Adrenal gland (tissue), 12 donors: Measurements from ENCODE around the gene SRRT. TPM values are rescaled to one million over a fixed set of nuclear protein-coding genes. Genes with fewer than 3 reads are reported as not detected.

Source experiments
- DNase-seq, 7 donors: peaks; one replicate each; pipeline ENCODE4 v3.0.0-alpha.2; 2019 to 2020
- H3K27ac ChIP-seq, 5 donors: fragments of 200-600 bp; sonication (generic) in 4 of 5; 1 replicate in 3 of 5; 2 replicates in 2 of 5; pipeline versions ENCODE4 v1.5.1 to v1.8.0; 2016 to 2020; ENCODE audit warnings: mild to moderate bottlenecking in 1 of 5
- H3K27me3 ChIP-seq: fragments of 200-600 bp; 2 replicates; pipeline ENCODE4 v1.8.0; 2021
- H3K36me3 ChIP-seq, 2 donors: fragments of 200-600 bp; replicated peaks in 1 of 2; 1 replicate in 1 of 2; 2 replicates in 1 of 2; pipeline versions ENCODE4 v1.5.1 to v1.8.0; 2018 to 2022
- H3K4me1 ChIP-seq, 2 donors: fragments of 200-600 bp; replicated peaks in 1 of 2; 1 replicate in 1 of 2; 2 replicates in 1 of 2; pipeline versions ENCODE4 v1.5.1 to v1.8.0; 2018 to 2021
- H3K4me3 ChIP-seq, 4 donors: fragments of 200-600 bp; sonication (generic) in 3 of 4; one replicate each; pipeline ENCODE4 v1.5.1; 2016 to 2018
- H3K9me3 ChIP-seq, 3 donors: fragments of 200-600 bp; sonication (generic) in 1 of 3; replicated peaks in 1 of 3; 1 replicate in 2 of 3; 2 replicates in 1 of 3; pipeline versions ENCODE4 v1.5.1 to v1.8.0; 2016 to 2021
- POLR2A ChIP-seq, 2 donors: fragments of 450-650 bp; IDR thresholded peaks; one replicate each; pipeline ENCODE4 v1.6.1; 2017; ENCODE audit warnings: antibody characterized with exemption in 2 of 2, mild to moderate bottlenecking in 2 of 2, moderate library complexity in 1 of 2
- WGBS, 4 donors: extraction: QIAGEN DNeasy Blood & Tissue Kit in 2 of 4; methylation state at CpG; one replicate each; pipeline versions ENCODE4 v1.1.5 to v1.1.7; 2013 to 2017; 5-methylcytosine and 5-hydroxymethylcytosine counted together
- intact Hi-C, 2 donors: fragments of 100-400 bp; cut with DNase I; formaldehyde crosslinking; loops; one replicate each; pipeline versions ENCODE4 v1.14.1 to v1.15.0; 2022 to 2023
- polyA plus RNA-seq, 3 donors: library from polyadenylated mRNA; stranded (reverse); fragments of 200-250 nt in 2 of 3; fragments of 350-450 nt in 1 of 3; fragmentation: Illumina TruSeq in 1 of 3; extraction: RNeasy Lipid Tissue Mini Kit (QIAGEN cat#74804) in 1 of 3; gene quantifications; one replicate each; pipeline ENCODE4 v1.2.3, GENCODE V29; 2013 to 2014
- total RNA-seq, 9 donors: library from RNA; depleted of rRNA in 4 of 9; stranded (reverse); fragments of >200 nt in 4 of 9; fragments of 120-200 nt in 1 of 9; fragmentation: NEBNext Ultra II Directional in 1 of 9; extraction: Animal tissue kit (Norgen Biotek cat#: 25700) in 1 of 9; gene quantifications; one replicate each; pipeline versions ENCODE4 v1.1.0 to v1.2.4, GENCODE V29; 2013 to 2023
- TF ChIP-seq, protein P1 (sequence below), 6 experiments: fragments of 450-650 bp in 4 of 6; fragments of 200-600 bp in 2 of 6; sonication (generic) in 1 of 6; IDR thresholded peaks; 1 replicate in 5 of 6; 2 replicates in 1 of 6; pipeline versions ENCODE4 v1.5.1 to v1.8.0; 2016 to 2021; ENCODE audit warnings: antibody characterized with exemption in 6 of 6, mild to moderate bottlenecking in 2 of 6, moderate library complexity in 1 of 6
- donor health status: healthy with polysubstance abuse.
- donor health status: Bipolar disorder and iron deficiency.
- donor health status: DM: yes; HTN: yes; CAD: no.
- donor health status: DM: no; HTN: no; CAD: no.
- donor health status: DM: no; HTN: no; CAD: no.
- donor health status: DM: yes; HTN: yes; CAD: no.

SRRT gene
- total and polyA plus RNA-seq, 12 donors, result 44.0 to 289 (median 97.1) TPM

DNA sequence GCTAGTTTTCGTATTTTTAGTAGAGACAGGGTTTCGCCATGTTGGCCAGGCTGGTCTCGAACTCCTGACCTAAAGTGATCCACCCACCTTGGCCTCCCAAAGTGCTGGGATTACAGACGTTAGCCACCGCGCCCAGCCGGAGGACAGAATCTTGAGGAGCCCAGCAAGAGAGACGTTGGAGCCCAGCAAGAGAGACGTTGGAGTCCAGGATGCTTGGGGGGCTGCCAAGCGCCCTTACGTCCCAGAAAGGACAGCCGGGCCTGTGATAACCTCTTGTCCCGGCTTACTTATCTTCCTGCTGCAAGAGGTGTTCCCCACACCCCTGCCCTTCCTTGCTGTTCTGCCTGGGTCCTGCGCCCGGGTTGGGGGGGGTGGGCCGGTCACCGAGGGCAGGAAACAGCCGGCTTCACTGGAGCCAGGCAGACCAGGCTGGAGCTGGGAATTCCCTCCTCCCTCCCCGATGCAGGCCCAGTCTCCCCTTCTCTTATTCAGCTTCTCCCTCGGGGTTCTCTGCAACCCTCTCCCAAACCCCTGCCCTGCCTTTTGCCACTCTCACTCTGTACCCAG is 45.7 kb upstream of the SRRT start:
- H3K4me1 ChIP-seq, result peaks cover 14 to 19% of the 10 kb centered on the region in 2 donors
- H3K4me3 ChIP-seq, result no peak overlapping the region
- no peaks in the 10 kb centered on the region for H3K36me3 ChIP-seq
- TF ChIP-seq, protein P1, sequence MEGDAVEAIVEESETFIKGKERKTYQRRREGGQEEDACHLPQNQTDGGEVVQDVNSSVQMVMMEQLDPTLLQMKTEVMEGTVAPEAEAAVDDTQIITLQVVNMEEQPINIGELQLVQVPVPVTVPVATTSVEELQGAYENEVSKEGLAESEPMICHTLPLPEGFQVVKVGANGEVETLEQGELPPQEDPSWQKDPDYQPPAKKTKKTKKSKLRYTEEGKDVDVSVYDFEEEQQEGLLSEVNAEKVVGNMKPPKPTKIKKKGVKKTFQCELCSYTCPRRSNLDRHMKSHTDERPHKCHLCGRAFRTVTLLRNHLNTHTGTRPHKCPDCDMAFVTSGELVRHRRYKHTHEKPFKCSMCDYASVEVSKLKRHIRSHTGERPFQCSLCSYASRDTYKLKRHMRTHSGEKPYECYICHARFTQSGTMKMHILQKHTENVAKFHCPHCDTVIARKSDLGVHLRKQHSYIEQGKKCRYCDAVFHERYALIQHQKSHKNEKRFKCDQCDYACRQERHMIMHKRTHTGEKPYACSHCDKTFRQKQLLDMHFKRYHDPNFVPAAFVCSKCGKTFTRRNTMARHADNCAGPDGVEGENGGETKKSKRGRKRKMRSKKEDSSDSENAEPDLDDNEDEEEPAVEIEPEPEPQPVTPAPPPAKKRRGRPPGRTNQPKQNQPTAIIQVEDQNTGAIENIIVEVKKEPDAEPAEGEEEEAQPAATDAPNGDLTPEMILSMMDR (IDR thresholded peaks at IDR 0.05), result no peak
- TF ChIP-seq POLR2A (IDR thresholded peaks at IDR 0.05), result no peak
- H3K9me3 ChIP-seq, result no peaks in the 10 kb centered on the region
- 41 to 68% (median 45%) methylated on average over 9 to 20 of the region's 20 CpGs for WGBS, 4 donors
- no peaks in the 10 kb centered on the region for H3K27me3 ChIP-seq
- intact Hi-C loops, result no loop called here
- peak in 6 of 7 donors; percentile 49 to 85 (median 62) for DNase-seq
- H3K27ac ChIP-seq, result peak overlapping the region in 1 of 5 donors; percentile 51

GRCh38 chr7:100830396-100830795 is 44.5 kb upstream of the SRRT start:
- intact Hi-C loops, result no loop called here
- H3K27ac ChIP-seq, result no peak overlapping the region
- peaks cover 5 to 14% of the 10 kb centered on the region in 2 donors for H3K4me1 ChIP-seq
- 70 to 79% (median 75%) methylated on average over 4 of the region's 4 CpGs for WGBS, 4 donors
- no peak for DNase-seq
- no peak overlapping the region for H3K4me3 ChIP-seq
- H3K9me3 ChIP-seq, result no peaks in the 10 kb centered on the region
- no peaks in the 10 kb centered on the region for H3K27me3 ChIP-seq
- TF ChIP-seq, protein P1 (IDR thresholded peaks at IDR 0.05), result no peak
- TF ChIP-seq POLR2A (IDR thresholded peaks at IDR 0.05), result no peak
- H3K36me3 ChIP-seq, result no peaks in the 10 kb centered on the region

GRCh38 chr7:100832281-100832633 is 42.6 kb upstream of the SRRT start:
- no peak for DNase-seq
- TF ChIP-seq POLR2A (IDR thresholded peaks at IDR 0.05), result no peak
- TF ChIP-seq, protein P1 (IDR thresholded peaks at IDR 0.05), result no peak
- no peak overlapping the region for H3K4me3 ChIP-seq
- intact Hi-C loops, result no loop called here
- no peaks in the 10 kb centered on the region for H3K36me3 ChIP-seq
- no peaks in the 10 kb centered on the region for H3K9me3 ChIP-seq
- WGBS, 4 donors, result 92 to 97% (median 95%) methylated on average over 5 of the region's 5 CpGs
- H3K4me1 ChIP-seq, result peaks cover 11 to 13% of the 10 kb centered on the region in 2 donors
- H3K27me3 ChIP-seq, result no peaks in the 10 kb centered on the region
- H3K27ac ChIP-seq, result no peak overlapping the region

GRCh38 chr7:100835903-100836811 is 38.7 kb upstream of the SRRT start:
- H3K36me3 ChIP-seq, result no peaks in the 10 kb centered on the region
- peak; percentile 59 to 84 (median 68) for DNase-seq
- intact Hi-C loops, result no loop called here
- WGBS, 4 donors, result 24 to 60% (median 50%) methylated on average over 5 to 17 of the region's 17 CpGs
- no peaks in the 10 kb centered on the region for H3K27me3 ChIP-seq
- no peaks in the 10 kb centered on the region for H3K9me3 ChIP-seq
- H3K27ac ChIP-seq, result peak overlapping the region in 4 of 5 donors; percentile 32 to 84 (median 76)
- H3K4me3 ChIP-seq, result peak overlapping the region in 1 of 4 donors; percentile 23
- TF ChIP-seq, protein P1 (IDR thresholded peaks at IDR 0.05), result no peak
- TF ChIP-seq POLR2A (IDR thresholded peaks at IDR 0.05), result no peak
- H3K4me1 ChIP-seq, result peaks cover 7 to 12% of the 10 kb centered on the region in 2 donors
